Gastrocnemius medialis (tissue), 4 donors: ENCODE measurements around the gene MAGI1.

Source experiments
- CTCF ChIP-seq, 5 experiments: fragments of 450-650 bp in 3 of 5; fragments of 200-600 bp in 2 of 5; sonication (generic) in 2 of 5; IDR thresholded peaks in 4 of 5; conservative IDR thresholded peaks in 1 of 5; 1 replicate in 4 of 5; 2 replicates in 1 of 5; pipeline ENCODE4 v1.5.1; 2016 to 2019; ENCODE audit warnings: antibody characterized with exemption in 5 of 5, mild to moderate bottlenecking in 3 of 5, moderate library complexity in 3 of 5
- POLR2A ChIP-seq, 2 donors: fragments of 450-650 bp; IDR thresholded peaks; one replicate each; pipeline ENCODE4 v1.6.1; 2017; ENCODE audit warnings: antibody characterized with exemption in 2 of 2, mild to moderate bottlenecking in 2 of 2, moderate library complexity in 2 of 2

GRCh38 chr3:65830948-65831732 is 207.6 kb downstream of the MAGI1 start:
- TF ChIP-seq CTCF (IDR thresholded peaks at IDR 0.05 in 4 of 5, conservative IDR thresholded peaks at IDR 0.05 in 1 of 5): no peak
- TF ChIP-seq POLR2A (IDR thresholded peaks at IDR 0.05): no peak
